ENCODE measurements around the gene EIF3L. TPM values are rescaled to one million over a fixed set of nuclear protein-coding genes. Genes with fewer than 3 reads are reported as not detected.

The EIF3L gene
- total RNA-seq, 1 experiment from 2014 or later: 582 TPM

GRCh38 chr22:37880668-37881440 is 31.6 kb downstream of the EIF3L start:
- ChIA-PET POLR2A (ENCODE audit: unreplicated experiment) (no interaction called here), CTCF (interaction anchor here (0.6 kb wide), 1 partner anchor 45 kb away, joined by 19 read pairs; no protein-coding TSS in a partner anchor)
- TF ChIP-seq EZH2 (IDR thresholded peaks at IDR 0.05; ENCODE audit: low read depth): no peak
- TF ChIP-seq CTCF (conservative IDR thresholded peaks at IDR 0.05): no peak
- BruUV-seq (replicated peaks): no TSS peak
- Histone ChIP-seq H3K4me1 (replicated peaks; ENCODE audit: insufficient read depth) (no peaks in the 10 kb centered on the region), H3K9me3 (ENCODE audit: insufficient read depth, low read depth) (no peaks in the 10 kb centered on the region), H3K36me3 (ENCODE audit: low read depth) (peaks cover 61% of the 10 kb centered on the region), H3F3A (ENCODE audit: insufficient read depth, low read depth) (peaks cover 72% of the 10 kb centered on the region), H3K9me2 (ENCODE audit: insufficient read depth) (no peaks in the 10 kb centered on the region), H3K27ac (no peak overlapping the region), H3K79me2 (ENCODE audit: low read depth) (peaks cover 49% of the 10 kb centered on the region), H2AFZ (no peak overlapping the region), H3K4me2 (no peak overlapping the region), H3K27me3 (ENCODE audit: insufficient read depth, low read depth) (no peaks in the 10 kb centered on the region), H3K4me3 (no peak overlapping the region), H4K20me1 (ENCODE audit: insufficient read depth) (peaks cover 45% of the 10 kb centered on the region)
- intact Hi-C loops (cut with micrococcal nuclease; ENCODE audit: unreplicated experiment): no loop called here
- no peak for DNase-seq

GRCh38 chr22:37884420-37884819 is 35.2 kb downstream of the EIF3L start:
- peaks cover 60% of the 10 kb centered on the region for H3K79me2 ChIP-seq (ENCODE audit: low read depth)

GRCh38 chr22:37887584-37888378 is 38.6 kb downstream of the EIF3L start:
- ChIA-PET CTCF (interaction anchor here (0.5 to 2.4 kb wide), 20 partner anchors 8 to 280 kb away, joined by 3 to 40 read pairs (median 6); partner anchors contain the start of genes ANKRD54, C22orf23, MICALL1 and POLR2F), POLR2A (ENCODE audit: unreplicated experiment) (interaction anchor here (0.6 to 1.4 kb wide), 12 partner anchors 8 to 765 kb away, joined by 3 to 15 read pairs (median 5); partner anchors contain the start of genes ANKRD54, GCAT, GGA1 and MICALL1)
- Histone ChIP-seq H3F3A (ENCODE audit: insufficient read depth, low read depth) (peaks cover 93% of the 10 kb centered on the region), H2AFZ (no peak overlapping the region), H3K4me2 (peak overlapping the region; percentile 38), H4K20me1 (ENCODE audit: insufficient read depth) (peaks cover 17% of the 10 kb centered on the region), H3K4me3 (no peak overlapping the region), H3K27me3 (ENCODE audit: insufficient read depth, low read depth) (no peaks in the 10 kb centered on the region), H3K9me3 (ENCODE audit: insufficient read depth, low read depth) (no peaks in the 10 kb centered on the region), H3K4me1 (replicated peaks; ENCODE audit: insufficient read depth) (peaks cover 37% of the 10 kb centered on the region), H3K9me2 (ENCODE audit: insufficient read depth) (no peaks in the 10 kb centered on the region), H3K27ac (peak overlapping the region; percentile 62), H3K79me2 (ENCODE audit: low read depth) (peaks cover 47% of the 10 kb centered on the region), H3K36me3 (ENCODE audit: low read depth) (peaks cover 53% of the 10 kb centered on the region)
- BruUV-seq (replicated peaks): no TSS peak
- peak; percentile 93 to 100 for DNase-seq
- TF ChIP-seq EZH2 (IDR thresholded peaks at IDR 0.05; ENCODE audit: low read depth): no peak
- peak; percentile 87 for TF ChIP-seq CTCF (conservative IDR thresholded peaks at IDR 0.05)
- intact Hi-C loops (cut with micrococcal nuclease; ENCODE audit: unreplicated experiment): loop anchor here (1.0 kb wide), 5 partner anchors 8 to 78 kb away; partner anchors contain the start of genes C22orf23 and POLR2F

More at GRCh38 chr22:37884420-37884819, 35.2 kb downstream of the EIF3L start:
- H3K4me1 ChIP-seq (replicated peaks; ENCODE audit: insufficient read depth): peaks cover 23% of the 10 kb centered on the region
- no peak overlapping the region for H2AFZ ChIP-seq
- TF ChIP-seq EZH2 (IDR thresholded peaks at IDR 0.05; ENCODE audit: low read depth): no peak
- intact Hi-C loops (cut with micrococcal nuclease; ENCODE audit: unreplicated experiment): no loop called here
- no TSS peak for BruUV-seq (replicated peaks)
- no peak for DNase-seq
- H3F3A ChIP-seq (ENCODE audit: insufficient read depth, low read depth): peaks cover 80% of the 10 kb centered on the region
- POLR2A ChIA-PET (ENCODE audit: unreplicated experiment): interaction anchor here (0.7 kb wide), 1 partner anchor 122 kb away, joined by 4 read pairs; no protein-coding TSS in a partner anchor
- H4K20me1 ChIP-seq (ENCODE audit: insufficient read depth): peaks cover 38% of the 10 kb centered on the region
- peak overlapping the region; percentile 11; the same call in 1 of the 2 replicates for H3K27ac ChIP-seq
- CTCF ChIA-PET: no interaction called here
- H3K9me3 ChIP-seq (ENCODE audit: insufficient read depth, low read depth): no peaks in the 10 kb centered on the region
- H3K9me2 ChIP-seq (ENCODE audit: insufficient read depth): no peaks in the 10 kb centered on the region
- peaks cover 57% of the 10 kb centered on the region for H3K36me3 ChIP-seq (ENCODE audit: low read depth)
- no peaks in the 10 kb centered on the region for H3K27me3 ChIP-seq (ENCODE audit: insufficient read depth, low read depth)
- no peak overlapping the region for H3K4me2 ChIP-seq
- H3K4me3 ChIP-seq: no peak overlapping the region

Measured in PC-9 (cell line).